K562 (cell line): Measurements from ENCODE around the gene ANKRD60. TPM values are rescaled to one million over a fixed set of nuclear protein-coding genes. Genes with fewer than 3 reads are reported as not detected.

Experiments used
- ATAC-seq: fragments of 200-7000 bp; cut with Tn5 transposase; 3 replicates; pipeline ENCODE4 v1.9.1; 2020; ENCODE audit warnings: moderate library complexity
- BruUV-seq: library from RNA; stranded (reverse); fragments of 400-500 nt; replicated peaks from 2 replicates; lab custom pipeline; 2021; lab: Mats Ljungman, UMichigan
- CTCF ChIA-PET: fragments of 300-600 bp; formaldehyde crosslinking; extraction: SDS; loops from one replicate; lab custom pipeline; 2021; ENCODE audit warnings: low intra/inter-chr PET ratio; lab: Yijun Ruan, JAX
- POLR2A ChIA-PET: fragments of 300-600, 350-650 bp; sonication (Branson Sonifier 250); formaldehyde crosslinking; extraction: SDS; loops from one replicate; lab custom pipeline; 2021; ENCODE audit warnings: antibody characterized with exemption, inconsistent platforms; lab: Yijun Ruan, JAX
- DNase-seq, 4 experiments: peaks; one replicate each; pipeline versions ENCODE4 v3.0.0 to v3.0.0-alpha.2; 2011 to 2018; ENCODE audit warnings: low spot score in 3 of 4, mixed read lengths in 3 of 4; ENCODE audit errors: extremely low read depth in 1 of 4
- FAIRE-seq: peaks from 2 replicates; lab custom pipeline; 2011; peaks lifted over from hg19 to GRCh38; lab: Jason Lieb, UNC
- H2AFZ ChIP-seq: 2 replicates; pipeline ENCODE4 v1.6.0; 2011; ENCODE audit warnings: low read depth, low read length, control low read depth, inconsistent platforms
- H3K27ac ChIP-seq: fragments of 200-600 bp; 3 replicates; pipeline ENCODE4 v1.8.0; 2011; ENCODE audit warnings: low read depth, mild to moderate bottlenecking, control low read depth, inconsistent platforms, low read length, moderate library complexity, mixed read lengths; ENCODE audit errors: extremely low read depth
- H3K27me3 ChIP-seq, 2 experiments: fragments of 300-600 bp in 1 of 2; 2 replicates in 1 of 2; 3 replicates in 1 of 2; pipeline versions ENCODE4 v1.6.0 to v1.8.0; 2011; ENCODE audit warnings: inconsistent platforms in 2 of 2, low read length in 2 of 2, mild to moderate bottlenecking in 1 of 2, mixed read lengths in 1 of 2, moderate library complexity in 1 of 2; ENCODE audit not compliant: control insufficient read depth in 2 of 2, insufficient read depth in 2 of 2
- H3K36me3 ChIP-seq: fragments of 300-600 bp; 3 replicates; pipeline ENCODE4 v1.8.0; 2011; ENCODE audit warnings: mild to moderate bottlenecking, low read length, inconsistent platforms; ENCODE audit not compliant: control insufficient read depth, insufficient read depth
- H3K4me1 ChIP-seq, 2 experiments: fragments of 200-600 bp in 1 of 2; replicated peaks in 1 of 2; 2 replicates in 1 of 2; 3 replicates in 1 of 2; pipeline versions ENCODE4 v1.5.1 to v1.8.0; 2011; ENCODE audit warnings: inconsistent platforms in 2 of 2, low read length in 2 of 2, mild to moderate bottlenecking in 1 of 2, mixed read lengths in 1 of 2, moderate library complexity in 1 of 2; ENCODE audit not compliant: control insufficient read depth in 2 of 2, insufficient read depth in 2 of 2
- H3K4me2 ChIP-seq: 2 replicates; pipeline ENCODE4 v1.6.1; 2011; ENCODE audit warnings: low read length, control low read depth, inconsistent platforms, mixed read lengths; ENCODE audit not compliant: insufficient read depth
- H3K4me3 ChIP-seq: fragments of 200-600 bp; sonication (generic), shearing (Covaris generic); 2 replicates; pipeline ENCODE4 v1.5.1; 2016; ENCODE audit warnings: control low read depth, inconsistent platforms
- H3K79me2 ChIP-seq: fragments of 200-600 bp; 3 replicates; pipeline ENCODE4 v1.8.0; 2011; ENCODE audit warnings: low read length, inconsistent platforms; ENCODE audit not compliant: control insufficient read depth, insufficient read depth
- H3K9ac ChIP-seq, 2 experiments: 2 replicates each; pipeline versions ENCODE4 v1.6.0 to v1.6.1; 2011; ENCODE audit warnings: low read depth in 2 of 2, low read length in 2 of 2, control low read depth in 1 of 2, inconsistent platforms in 1 of 2, mild to moderate bottlenecking in 1 of 2, mixed read lengths in 1 of 2; ENCODE audit not compliant: insufficient read depth in 1 of 2
- H3K9me1 ChIP-seq: one replicate; pipeline ENCODE4 v1.6.0; 2011; ENCODE audit warnings: inconsistent platforms, mild to moderate bottlenecking, low read length, moderate library complexity; ENCODE audit not compliant: control insufficient read depth, insufficient read depth
- H3K9me3 ChIP-seq: replicated peaks from 2 replicates; pipeline ENCODE4 v1.5.1; 2011; ENCODE audit warnings: low read depth, low read length, inconsistent platforms; ENCODE audit not compliant: control insufficient read depth, insufficient read depth
- H4K20me1 ChIP-seq: replicated peaks from 2 replicates; pipeline ENCODE4 v1.6.1; 2011; ENCODE audit warnings: low read length, inconsistent platforms, mixed read lengths; ENCODE audit not compliant: control insufficient read depth, insufficient read depth
- HMGXB4 ChIP-seq: sonication (generic); formaldehyde crosslinking; IDR thresholded peaks from 2 replicates; pipeline ENCODE4 v1.8.1; 2023; ENCODE audit warnings: mild to moderate bottlenecking, missing genetic modification reagents
- JUNB ChIP-seq: fragments of 450-650 bp; formaldehyde crosslinking; conservative IDR thresholded peaks from 2 replicates; pipeline ENCODE4 v1.4.0; 2020; ENCODE audit warnings: mild to moderate bottlenecking
- POLR2AphosphoS5 ChIP-seq: IDR thresholded peaks from 2 replicates; pipeline ENCODE4 v1.6.1; 2011; ENCODE audit warnings: mild to moderate bottlenecking, low read depth, low read length, moderate library complexity; ENCODE audit not compliant: control insufficient read depth, insufficient read depth
- STAT6 ChIP-seq: sonication (generic); formaldehyde crosslinking; IDR thresholded peaks from 2 replicates; pipeline ENCODE4 v1.8.1; 2023; ENCODE audit warnings: mild to moderate bottlenecking, missing genetic modification reagents
- ZBTB43 ChIP-seq: sonication (generic); formaldehyde crosslinking; IDR thresholded peaks from 2 replicates; pipeline ENCODE4 v1.8.0; 2023; ENCODE audit warnings: mild to moderate bottlenecking, missing genetic modification reagents
- ZNF407 ChIP-seq: fragments of 450-650 bp; IDR thresholded peaks from 2 replicates; pipeline ENCODE4 v1.6.1; 2016; ENCODE audit warnings: low read depth
- ZNF79 ChIP-seq: fragments of 250-450 bp; sonication (Bioruptor Pico); IDR thresholded peaks from 2 replicates; pipeline ENCODE4 v1.4.0; 2020; ENCODE audit warnings: low read depth, mild to moderate bottlenecking, moderate library complexity
- WGBS: fragments of 100-300 bp; shearing (Covaris generic); methylation state at CpG from one replicate; pipeline ENCODE4 v1.1.6; 2016; ENCODE audit warnings: low coverage, mixed read lengths; ENCODE audit not compliant: insufficient coverage; ENCODE audit errors: missing lambda C conversion rate; 5-methylcytosine and 5-hydroxymethylcytosine counted together
- in situ Hi-C: fragments of 300-500 bp; cut with MboI; formaldehyde crosslinking; loops from 4 replicates; pipeline ENCODE4 v1.15.0; 2018; ENCODE audit warnings: inconsistent platforms, mixed read lengths
- intact Hi-C: fragments of 100-400 bp; cut with micrococcal nuclease; formaldehyde crosslinking; loops from 2 replicates; pipeline ENCODE4 v1.14.2; 2022
- polyA plus RNA-seq, 8 experiments: library from polyadenylated mRNA; depleted of rRNA in 4 of 8; stranded (reverse) in 5 of 8; unstranded in 3 of 8; fragments of >200 nt; fragmentation: Nextera tagmentation in 2 of 8; fragmentation: Illumina TruSeq in 1 of 8; extraction: Ambion mirVana in 2 of 8; extraction: Trizol in 1 of 8; gene quantifications; 2 replicates each; pipeline versions ENCODE4 v1.2.1 to v1.2.3, GENCODE V29; 2011 to 2014; ENCODE audit warnings: inconsistent platforms in 1 of 8, missing spikeins in 1 of 8
- total RNA-seq, 7 experiments: library from RNA; depleted of rRNA in 6 of 7; stranded (reverse); fragments of >200 nt in 6 of 7; fragmentation: Illumina TruSeq in 2 of 7; extraction: Trizol in 2 of 7; gene quantifications; 2 replicates each; pipeline versions ENCODE4 v1.2.1 to v1.2.3, GENCODE V29; 2011 to 2021; ENCODE audit warnings: low replicate concordance in 1 of 7

ANKRD60 gene
- total and polyA plus RNA-seq, 9 of the 15 experiments (the other 6 are each of a cell fraction or from before 2014, with no cell fraction given), result not detected

GRCh38 chr20:58184063-58184462, 44.4 kb downstream of the ANKRD60 start:
- no peak overlapping the region for H2AFZ ChIP-seq
- H3K79me2 ChIP-seq, result no peaks in the 10 kb centered on the region
- peaks cover 0 to 9% of the 10 kb centered on the region in 2 experiments; a peak in 3 of 5 replicates for H3K4me1 ChIP-seq
- H4K20me1 ChIP-seq, result peaks cover 6% of the 10 kb centered on the region
- H3K9me3 ChIP-seq, result no peaks in the 10 kb centered on the region
- intact Hi-C loops (loop anchor here (5.0 kb wide), 2 partner anchors 97 to 587 kb away; no protein-coding TSS in a partner anchor), in situ Hi-C loops (no loop called here)
- H3K36me3 ChIP-seq, result no peaks in the 10 kb centered on the region
- no peak for ATAC-seq
- H3K4me2 ChIP-seq, result no peak overlapping the region
- DNase-seq, result no peak
- no peak for FAIRE-seq
- ChIA-PET POLR2A (interaction anchor here (1.2 to 1.5 kb wide), 2 partner anchors 11 to 13 kb away, joined by 4 to 5 read pairs; no protein-coding TSS in a partner anchor), CTCF (no interaction called here)
- peaks cover 18 to 27% of the 10 kb centered on the region in 2 experiments for H3K27me3 ChIP-seq
- no peaks in the 10 kb centered on the region for H3K9me1 ChIP-seq
- no peak overlapping the region for H3K4me3 ChIP-seq
- WGBS, result 0% methylated on average over 3 of the region's 3 CpGs
- no peak overlapping the region for H3K27ac ChIP-seq
- H3K9ac ChIP-seq, result no peak overlapping the region
- BruUV-seq, result no TSS peak
- no peak for TF ChIP-seq HMGXB4 (CRISPR knock-in tag)
- TF ChIP-seq ZNF407, result no peak
- no peak for TF ChIP-seq STAT6 (CRISPR knock-in tag)
- TF ChIP-seq ZBTB43 (CRISPR knock-in tag), result no peak
- TF ChIP-seq POLR2AphosphoS5, result no peak
- TF ChIP-seq ZNF79, result no peak
- TF ChIP-seq JUNB (CRISPR knock-in tag), result no peak
